Measurements from ENCODE around the gene CUL7. TPM values are rescaled to one million over a fixed set of nuclear protein-coding genes. Genes with fewer than 3 reads are reported as not detected.

The CUL7 gene
- total RNA-seq, 1 experiment from 2014 or later = 18.6 TPM

GRCh38 chr6:43013097-43013842 is 40.4 kb downstream of the CUL7 start:
- intact Hi-C loops (cut with micrococcal nuclease) = no loop called here
- no TSS peak for BruUV-seq (replicated peaks)
- Histone ChIP-seq H3K9me2 (replicated peaks; ENCODE audit: low read length) (no peaks in the 10 kb centered on the region), H2AFZ (ENCODE audit: low read length) (peak overlapping the region; percentile 88), H3K4me2 (ENCODE audit: low read length) (peak overlapping the region; percentile 95), H3K9ac (ENCODE audit: low read length) (peak overlapping the region; percentile 86), H3K9me3 (ENCODE audit: low read length) (no peaks in the 10 kb centered on the region), H3K27ac (ENCODE audit: low read length) (no peak overlapping the region), H4K20me1 (ENCODE audit: low read length) (no peaks in the 10 kb centered on the region), H3K4me1 (ENCODE audit: insufficient read depth, low read length) (peaks cover 23% of the 10 kb centered on the region), H3K27me3 (ENCODE audit: low read length) (no peaks in the 10 kb centered on the region), H3F3A (ENCODE audit: low read length, unreplicated experiment) (no peaks in the 10 kb centered on the region), H3K79me2 (ENCODE audit: low read length) (peaks cover 52% of the 10 kb centered on the region), H3K36me3 (ENCODE audit: low read depth, low read length) (peaks cover 28% of the 10 kb centered on the region), H3K4me3 (ENCODE audit: low read length) (peak overlapping the region; percentile 91)
- DNase-seq (no peak), ATAC-seq (peak; percentile 9)
- no peak for TF ChIP-seq CTCF (conservative IDR thresholded peaks at IDR 0.05; ENCODE audit: low read depth, low read length)
- TF ChIP-seq EZH2phosphoT487 (IDR thresholded peaks at IDR 0.05; ENCODE audit: borderline replicate concordance, low read length) = no peak
- no peak for TF ChIP-seq EZH2 (IDR thresholded peaks at IDR 0.05; ENCODE audit: low read length, unreplicated experiment)
- POLR2A ChIA-PET (ENCODE audit: unreplicated experiment) = interaction anchor here (0.6 kb wide), 1 partner anchor 84 kb away, joined by 14 read pairs; the partner anchor contains the start of gene CNPY3
- CTCF ChIA-PET = no interaction called here

GRCh38 chr6:43012364-43012763 is 41.3 kb downstream of the CUL7 start:
- POLR2A ChIA-PET (ENCODE audit: unreplicated experiment) = no interaction called here
- intact Hi-C loops (cut with micrococcal nuclease) = no loop called here

More at GRCh38 chr6:43012364-43012763, 41.3 kb downstream of the CUL7 start:
- Histone ChIP-seq H4K20me1 (ENCODE audit: low read length) (no peaks in the 10 kb centered on the region), H3K27me3 (ENCODE audit: low read length) (no peaks in the 10 kb centered on the region), H2AFZ (ENCODE audit: low read length) (no peak overlapping the region), H3K9me2 (replicated peaks; ENCODE audit: low read length) (no peaks in the 10 kb centered on the region), H3K36me3 (ENCODE audit: low read depth, low read length) (peaks cover 25% of the 10 kb centered on the region), H3K9ac (ENCODE audit: low read length) (peak overlapping the region; percentile 86), H3K4me1 (ENCODE audit: insufficient read depth, low read length) (peaks cover 23% of the 10 kb centered on the region), H3K79me2 (ENCODE audit: low read length) (peaks cover 52% of the 10 kb centered on the region), H3K9me3 (ENCODE audit: low read length) (no peaks in the 10 kb centered on the region), H3F3A (ENCODE audit: low read length, unreplicated experiment) (no peaks in the 10 kb centered on the region), H3K4me2 (ENCODE audit: low read length) (peak overlapping the region; percentile 95), H3K4me3 (ENCODE audit: low read length) (peak overlapping the region; percentile 91), H3K27ac (ENCODE audit: low read length) (no peak overlapping the region)
- DNase-seq = no peak
- no TSS peak for BruUV-seq (replicated peaks)
- ATAC-seq = no peak
- no peak for TF ChIP-seq CTCF (conservative IDR thresholded peaks at IDR 0.05; ENCODE audit: low read depth, low read length)
- TF ChIP-seq EZH2 (IDR thresholded peaks at IDR 0.05; ENCODE audit: low read length, unreplicated experiment) = no peak
- TF ChIP-seq EZH2phosphoT487 (IDR thresholded peaks at IDR 0.05; ENCODE audit: borderline replicate concordance, low read length) = no peak
- CTCF ChIA-PET = no interaction called here
